PC-3 (cell line): ENCODE results near the gene NBAS. TPM values are rescaled to one million over a fixed set of nuclear protein-coding genes. Genes with fewer than 3 reads are reported as not detected.
"Not testable (repeated sequence)": the region's sequence is repeated elsewhere in the genome, so short reads cannot be mapped to it uniquely, and the experiment has no call there.

Source experiments
- ATAC-seq: fragments of 200-7000 bp; cut with Tn5 transposase; 2 replicates; pipeline ENCODE4 v1.9.1; 2020; ENCODE audit warnings: mild to moderate bottlenecking, moderate library complexity
- BruUV-seq: library from RNA; stranded (reverse); fragments of 400-500 nt; replicated peaks from 2 replicates; lab custom pipeline; 2021; lab: Mats Ljungman, UMichigan
- CTCF ChIA-PET: fragments of 300-600 bp; sonication (Branson Sonifier 250); formaldehyde crosslinking; loops from one replicate; lab custom pipeline; 2022; ENCODE audit warnings: antibody characterized with exemption; lab: Charles Lee
- POLR2A ChIA-PET: fragments of 300-600 bp; sonication (Branson Sonifier 250); formaldehyde crosslinking; loops from one replicate; lab custom pipeline; 2022; ENCODE audit warnings: antibody characterized with exemption; ENCODE audit not compliant: unreplicated experiment; lab: Charles Lee
- DNase-seq: peaks from one replicate; pipeline ENCODE4 v3.0.0-alpha.2; 2015
- H2AFZ ChIP-seq: fragments of 300-600 bp; sonication (generic); 2 replicates; pipeline ENCODE4 v1.6.0; 2016; ENCODE audit warnings: antibody characterized with exemption, low read length
- H3F3A ChIP-seq: fragments of 300-600 bp; sonication (generic); one replicate; pipeline ENCODE4 v1.6.0; 2017; ENCODE audit warnings: antibody characterized with exemption, low read length, control low read depth, mild to moderate bottlenecking; ENCODE audit not compliant: unreplicated experiment
- H3K27ac ChIP-seq: fragments of 300-600 bp; sonication (generic); 2 replicates; pipeline ENCODE4 v1.5.1; 2016; ENCODE audit warnings: mild to moderate bottlenecking, low read length
- H3K27me3 ChIP-seq: fragments of 300-600 bp; sonication (generic); 2 replicates; pipeline ENCODE4 v1.6.1; 2016; ENCODE audit warnings: low read length, mixed read lengths
- H3K36me3 ChIP-seq: fragments of 300-600 bp; sonication (generic); 2 replicates; pipeline ENCODE4 v1.6.1; 2016; ENCODE audit warnings: low read depth, mixed run types, low read length, mixed read lengths
- H3K4me1 ChIP-seq: fragments of 300-600 bp; sonication (generic); 2 replicates; pipeline ENCODE4 v1.5.1; 2016; ENCODE audit warnings: low read length; ENCODE audit not compliant: insufficient read depth
- H3K4me2 ChIP-seq: fragments of 300-600 bp; sonication (generic); 2 replicates; pipeline ENCODE4 v1.6.0; 2016; ENCODE audit warnings: low read length
- H3K4me3 ChIP-seq: fragments of 300-600 bp; sonication (generic); 2 replicates; pipeline ENCODE4 v1.5.1; 2016; ENCODE audit warnings: mild to moderate bottlenecking, low read length, mixed read lengths
- H3K79me2 ChIP-seq: fragments of 300-600 bp; sonication (generic); 2 replicates; pipeline ENCODE4 v1.6.1; 2017; ENCODE audit warnings: low read length, mixed read lengths
- H3K9ac ChIP-seq: fragments of 300-600 bp; sonication (generic); 2 replicates; pipeline ENCODE4 v1.6.0; 2016; ENCODE audit warnings: mild to moderate bottlenecking, low read length
- H3K9me2 ChIP-seq: fragments of 300-600 bp; sonication (generic); replicated peaks from 2 replicates; pipeline ENCODE4 v1.6.1; 2016; ENCODE audit warnings: mixed run types, low read length, mixed read lengths
- H3K9me3 ChIP-seq: fragments of 300-600 bp; sonication (generic); 2 replicates; pipeline ENCODE4 v1.6.1; 2016; ENCODE audit warnings: low read length, mixed read lengths
- H4K20me1 ChIP-seq: fragments of 300-600 bp; sonication (generic); 2 replicates; pipeline ENCODE4 v1.6.1; 2016; ENCODE audit warnings: low read length, mixed read lengths
- CTCF ChIP-seq: fragments of 300-600 bp; sonication (generic); conservative IDR thresholded peaks from 2 replicates; pipeline ENCODE4 v1.5.1; 2017; ENCODE audit warnings: antibody characterized with exemption, low read depth, mild to moderate bottlenecking, low read length
- EZH2 ChIP-seq: fragments of 300-600 bp; sonication (generic); IDR thresholded peaks from one replicate; pipeline ENCODE4 v1.6.1; 2017; ENCODE audit warnings: antibody characterized with exemption, mild to moderate bottlenecking, low read length; ENCODE audit not compliant: unreplicated experiment
- EZH2phosphoT487 ChIP-seq: fragments of 300-600 bp; sonication (generic); IDR thresholded peaks from 2 replicates; pipeline ENCODE4 v1.6.1; 2018; ENCODE audit warnings: mild to moderate bottlenecking, antibody characterized with exemption, low read length, borderline replicate concordance
- intact Hi-C: fragments of 100-400 bp; cut with micrococcal nuclease; formaldehyde crosslinking; loops from 2 replicates; pipeline ENCODE4 v1.9.0; 2023
- total RNA-seq: library from RNA; depleted of rRNA; stranded (reverse); fragments of >200 nt; gene quantifications from 2 replicates; pipeline ENCODE4 v1.2.3, GENCODE V29; 2014

NBAS gene
- total RNA-seq, 1 experiment from 2014 or later, result 37.2 TPM

- no peak for ATAC-seq
- ChIA-PET POLR2A (no interaction called here), CTCF (no interaction called here)
- no peaks in the 10 kb centered on the region for H3K4me1 ChIP-seq
- no peak for TF ChIP-seq EZH2phosphoT487
- TF ChIP-seq CTCF, result no peak
- TF ChIP-seq EZH2, result no peak
- no peaks in the 10 kb centered on the region for H3K27me3 ChIP-seq
- no peaks in the 10 kb centered on the region for H3K9me2 ChIP-seq
- no peak overlapping the region for H2AFZ ChIP-seq
- no peak overlapping the region for H3K9ac ChIP-seq
- no peak for DNase-seq
- no TSS peak for BruUV-seq
- no peaks in the 10 kb centered on the region for H4K20me1 ChIP-seq
- H3K79me2 ChIP-seq, result no peaks in the 10 kb centered on the region
- no peaks in the 10 kb centered on the region for H3K9me3 ChIP-seq
- no peak overlapping the region for H3K4me2 ChIP-seq
- no peak overlapping the region for H3K27ac ChIP-seq
- H3K36me3 ChIP-seq, result no peaks in the 10 kb centered on the region
- no peak overlapping the region for H3K4me3 ChIP-seq
- intact Hi-C loops, result no loop called here
- H3F3A ChIP-seq, result no peaks in the 10 kb centered on the region
These were observed 307.3 kb downstream of the NBAS start for GRCh38 chr2:15253835-15254286.

- TF ChIP-seq EZH2 (no peak), EZH2phosphoT487 (no peak), CTCF (no peak)
- Histone ChIP-seq H3F3A (no peaks in the 10 kb centered on the region), H2AFZ (no peak overlapping the region), H3K4me2 (no peak overlapping the region), H3K4me1 (no peaks in the 10 kb centered on the region), H3K27me3 (no peaks in the 10 kb centered on the region), H3K27ac (no peak overlapping the region), H3K9me2 (no peaks in the 10 kb centered on the region), H3K9ac (no peak overlapping the region), H3K79me2 (no peaks in the 10 kb centered on the region), H3K9me3 (no peaks in the 10 kb centered on the region), H3K4me3 (no peak overlapping the region), H3K36me3 (no peaks in the 10 kb centered on the region), H4K20me1 (no peaks in the 10 kb centered on the region)
- CTCF ChIA-PET, result no interaction called here
- no peak for DNase-seq
- ATAC-seq, result no peak
- BruUV-seq, result no TSS peak
- POLR2A ChIA-PET, result no interaction called here
- intact Hi-C loops, result no loop called here
These were observed 307.9 kb downstream of the NBAS start for GRCh38 chr2:15253247-15253646.

DNA sequence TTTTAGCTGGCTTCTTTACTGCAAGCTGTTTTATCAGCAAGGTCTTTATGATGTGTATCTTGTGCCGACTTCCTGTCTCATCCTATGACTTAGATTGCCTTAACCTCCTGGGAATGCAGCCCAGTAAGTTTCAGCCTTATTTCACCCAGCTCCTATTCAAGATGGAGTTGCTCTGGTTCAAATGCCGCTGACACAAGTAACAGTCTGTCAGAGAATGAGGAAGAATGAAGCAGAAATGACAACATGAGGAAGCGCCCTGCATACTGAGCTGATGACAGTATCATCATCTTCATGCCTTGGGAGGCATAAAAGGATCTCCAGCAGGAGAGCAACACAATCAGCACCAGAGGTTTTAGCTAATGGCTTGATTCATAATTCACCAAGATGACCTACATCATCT, 309.4 kb downstream of the NBAS start:
- H4K20me1 ChIP-seq, result no peaks in the 10 kb centered on the region
- intact Hi-C loops, result no loop called here
- H3K36me3 ChIP-seq, result no peaks in the 10 kb centered on the region
- ATAC-seq (no peak), DNase-seq (no peak)
- no peak overlapping the region for H2AFZ ChIP-seq
- BruUV-seq, result no TSS peak
- no peak for TF ChIP-seq EZH2phosphoT487
- TF ChIP-seq CTCF, result no peak
- TF ChIP-seq EZH2, result no peak
- no peaks in the 10 kb centered on the region for H3F3A ChIP-seq
- H3K79me2 ChIP-seq, result no peaks in the 10 kb centered on the region
- POLR2A ChIA-PET, result no interaction called here
- H3K9me3 ChIP-seq, result no peaks in the 10 kb centered on the region
- H3K27ac ChIP-seq, result no peak overlapping the region
- no peaks in the 10 kb centered on the region for H3K27me3 ChIP-seq
- H3K9me2 ChIP-seq, result no peaks in the 10 kb centered on the region
- H3K4me1 ChIP-seq, result no peaks in the 10 kb centered on the region
- no peak overlapping the region for H3K4me3 ChIP-seq
- CTCF ChIA-PET, result no interaction called here
- no peak overlapping the region for H3K9ac ChIP-seq
- no peak overlapping the region for H3K4me2 ChIP-seq

GRCh38 chr2:15250946-15251345, 310.2 kb downstream of the NBAS start:
- intact Hi-C loops, ATAC-seq, H3K4me3 ChIP-seq, H3K9ac ChIP-seq, H4K20me1 ChIP-seq, H3K4me2 ChIP-seq, H3K27me3 ChIP-seq, H3F3A ChIP-seq, H2AFZ ChIP-seq, H3K27ac ChIP-seq, DNase-seq, BruUV-seq, H3K36me3 ChIP-seq, CTCF ChIA-PET, H3K9me2 ChIP-seq, H3K4me1 ChIP-seq, POLR2A ChIA-PET, H3K9me3 ChIP-seq, H3K79me2 ChIP-seq: not testable (repeated sequence)
